CD8-positive, alpha-beta memory T cell (primary cell): ENCODE data around the gene CD300C. TPM values are rescaled to one million over a fixed set of nuclear protein-coding genes. Genes with fewer than 3 reads are reported as not detected.

Experiments used
- CTCF ChIA-PET: fragments of 350-600 bp; sonication (Branson Sonifier 250); formaldehyde crosslinking; loops from one replicate; lab custom pipeline; 2021; ENCODE audit warnings: antibody characterized with exemption; lab: Charles Lee
- POLR2A ChIA-PET: fragments of 350-600 bp; sonication (Branson Sonifier 250); formaldehyde crosslinking; loops from one replicate; lab custom pipeline; 2021; ENCODE audit warnings: antibody characterized with exemption; lab: Charles Lee
- DNase-seq, 5 donors: peaks; one replicate each; pipeline versions ENCODE4 v3.0.0 to v3.0.0-alpha.2; 2020 to 2022; ENCODE audit warnings: mixed read lengths in 1 of 5
- H3K27ac ChIP-seq: one replicate; pipeline ENCODE4 v1.7.0; 2013; ENCODE audit warnings: low read depth, mild to moderate bottlenecking, low read length, moderate library complexity
- H3K27me3 ChIP-seq: 2 replicates; pipeline ENCODE4 v1.7.0; 2013; ENCODE audit warnings: low read length, mild to moderate bottlenecking; ENCODE audit not compliant: insufficient read depth, poor library complexity, severe bottlenecking
- H3K36me3 ChIP-seq: 2 replicates; pipeline ENCODE4 v1.7.0; 2013; ENCODE audit warnings: mild to moderate bottlenecking, low read length, moderate library complexity; ENCODE audit not compliant: insufficient read depth
- H3K4me1 ChIP-seq: 2 replicates; pipeline ENCODE4 v1.7.0; 2013; ENCODE audit warnings: mild to moderate bottlenecking, low read length, moderate library complexity; ENCODE audit not compliant: insufficient read depth
- H3K4me3 ChIP-seq: 2 replicates; pipeline ENCODE4 v1.7.0; 2013; ENCODE audit warnings: mild to moderate bottlenecking, low read length
- H3K9me3 ChIP-seq: 2 replicates; pipeline ENCODE4 v1.7.0; 2013; ENCODE audit warnings: mild to moderate bottlenecking, low read length
- H3K27ac Mint-ChIP-seq, 8 donors: one replicate each; pipeline ENCODE4 v1.8.0; 2020 to 2021; ENCODE audit warnings: mixed read lengths in 8 of 8, mild to moderate bottlenecking in 6 of 8, inconsistent platforms in 3 of 8, moderate library complexity in 3 of 8
- H3K27me3 Mint-ChIP-seq, 2 donors: one replicate each; pipeline ENCODE4 v1.8.0; 2020 to 2021; ENCODE audit warnings: mixed read lengths in 2 of 2, mild to moderate bottlenecking in 1 of 2, moderate library complexity in 1 of 2
- H3K36me3 Mint-ChIP-seq, 3 donors: one replicate each; pipeline ENCODE4 v1.8.0; 2020 to 2021; ENCODE audit warnings: mixed read lengths in 3 of 3, inconsistent platforms in 1 of 3, mild to moderate bottlenecking in 1 of 3
- H3K4me1 Mint-ChIP-seq, 3 donors: one replicate each; pipeline ENCODE4 v1.8.0; 2020 to 2021; ENCODE audit warnings: mixed read lengths in 3 of 3, inconsistent platforms in 1 of 3, mild to moderate bottlenecking in 1 of 3
- H3K4me3 Mint-ChIP-seq, 7 donors: one replicate each; pipeline ENCODE4 v1.8.0; 2020 to 2021; ENCODE audit warnings: mixed read lengths in 7 of 7, mild to moderate bottlenecking in 6 of 7, moderate library complexity in 4 of 7, inconsistent platforms in 2 of 7
- H3K9me3 Mint-ChIP-seq, 5 donors: one replicate each; pipeline ENCODE4 v1.8.0; 2020 to 2022; ENCODE audit warnings: mixed read lengths in 5 of 5, mild to moderate bottlenecking in 3 of 5, moderate library complexity in 2 of 5, inconsistent platforms in 1 of 5
- polyA plus RNA-seq: library from polyadenylated mRNA; unstranded; fragments of 300-500 nt; fragmentation: Illumina TruSeq; gene quantifications from one replicate; pipeline ENCODE4 v1.2.3, GENCODE V29; 2021
- total RNA-seq, 2 experiments: library from RNA; stranded (reverse); gene quantifications; one replicate each; pipeline ENCODE4 v1.2.3, GENCODE V29; 2021

The CD300C gene
- under 1 TPM in 1 of 2 experiments, not detected in 1; 0.20 TPM for total RNA-seq
- not detected for polyA plus RNA-seq

- peaks cover 7 to 24% of the 10 kb centered on the region in 2 donors for H3K27me3 Mint-ChIP-seq
- H3K4me3 ChIP-seq = no peak within 1 kb of the TSS
- no peaks in the 10 kb centered on the region for H3K9me3 ChIP-seq
- no peaks in the 10 kb centered on the region for H3K9me3 Mint-ChIP-seq
- no peaks in the 10 kb centered on the region for H3K4me1 ChIP-seq
- H3K27me3 ChIP-seq = no peaks in the 10 kb centered on the region
- peak within 1 kb of the TSS in 1 of 7 donors; percentile 23 for H3K4me3 Mint-ChIP-seq
- H3K36me3 Mint-ChIP-seq = no peaks in the 10 kb centered on the region
- CTCF ChIA-PET = no interaction called here
- peak within 1 kb of the TSS in 1 of 8 donors; percentile 32 for H3K27ac Mint-ChIP-seq
- no peak for DNase-seq
- POLR2A ChIA-PET = no interaction called here
- H3K4me1 Mint-ChIP-seq = peaks cover 0 to 4% (median 0%) of the 10 kb centered on the region in 3 donors
- no peak within 1 kb of the TSS for H3K27ac ChIP-seq
- no peaks in the 10 kb centered on the region for H3K36me3 ChIP-seq
Measured at GRCh38 chr17:74545843-74546230, at the start of gene CD300C. TSS of gene CD300C (minus strand) at chr17:74546115. CDS start at chr17:74545782, 333 bp downstream.

- Histone ChIP-seq H3K27ac (no peak overlapping the region), H3K27me3 (peaks cover 5% of the 10 kb centered on the region), H3K4me1 (peaks cover 15% of the 10 kb centered on the region), H3K4me3 (no peak overlapping the region), H3K9me3 (no peaks in the 10 kb centered on the region), H3K36me3 (no peaks in the 10 kb centered on the region)
- Mint-ChIP-seq H3K27me3 (peaks cover 32 to 72% of the 10 kb centered on the region in 2 donors), H3K4me1 (peaks cover 0 to 8% (median 4%) of the 10 kb centered on the region in 3 donors), H3K9me3 (peaks cover 0 to 1% (median 0%) of the 10 kb centered on the region in 5 donors), H3K36me3 (no peaks in the 10 kb centered on the region), H3K4me3 (no peak overlapping the region), H3K27ac (no peak overlapping the region)
- ChIA-PET CTCF (no interaction called here), POLR2A (no interaction called here)
- no peak for DNase-seq
Measured at GRCh38 chr17:74595037-74595750, 49.3 kb upstream of the CD300C start.

DNA sequence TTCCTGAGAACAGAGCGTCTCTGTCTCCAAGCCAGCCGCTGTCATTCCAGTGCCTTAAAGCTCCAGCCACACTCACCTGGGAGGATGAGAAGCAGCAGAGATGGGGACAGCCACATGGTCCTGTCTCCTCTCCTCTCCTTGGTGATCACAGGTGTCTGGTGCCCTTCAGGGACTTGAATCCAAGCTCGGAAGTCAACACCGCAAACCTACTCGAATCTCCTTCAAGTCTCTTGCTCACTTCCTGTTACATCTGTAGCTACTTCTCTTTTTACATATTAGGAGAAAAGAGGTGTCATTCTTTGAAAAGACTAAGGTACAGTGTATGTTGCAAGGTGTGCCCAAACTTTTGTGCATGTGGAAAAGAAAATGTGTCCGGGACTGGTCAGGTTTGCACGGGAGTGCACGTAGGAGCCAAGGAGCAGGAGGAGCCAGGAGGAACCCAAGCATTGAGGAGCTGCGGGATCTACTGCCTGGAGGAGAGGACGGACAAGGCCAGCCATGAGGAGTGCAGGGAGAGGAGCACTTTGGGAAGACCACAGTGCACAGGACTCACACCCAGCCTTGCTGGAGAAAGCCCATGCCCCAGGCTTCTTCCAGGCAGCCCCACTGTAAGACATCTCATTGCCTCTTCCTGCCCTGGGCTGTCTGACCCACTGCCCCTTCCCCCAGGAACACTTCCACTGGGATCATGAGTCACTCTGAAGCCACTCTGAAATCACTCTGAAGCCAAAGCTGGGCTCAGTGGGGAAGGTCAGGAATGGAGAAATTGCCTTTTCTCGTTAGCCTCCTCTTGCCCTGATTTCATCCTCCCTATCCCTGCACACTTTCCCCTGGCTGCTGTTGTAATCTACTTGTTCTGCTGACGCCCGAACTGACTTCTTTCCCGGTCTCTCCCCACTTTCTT, 46.4 kb upstream of the CD300C start, which contains the start of gene CD300LD:
CD300LD (minus strand) TSS at position 197 of the 904 bp plus-strand sequence; CDS start at position 116, 81 bp downstream.
- Mint-ChIP-seq H3K36me3 (no peaks in the 10 kb centered on the region), H3K27ac (peak within 1 kb of the TSS in 1 of 8 donors; percentile 4), H3K27me3 (peaks cover 21 to 71% of the 10 kb centered on the region in 2 donors), H3K4me3 (no peak within 1 kb of the TSS), H3K4me1 (peaks cover 0 to 4% (median 4%) of the 10 kb centered on the region in 3 donors), H3K9me3 (peaks cover 0 to 1% (median 0%) of the 10 kb centered on the region in 5 donors)
- no peaks in the 10 kb centered on the region for H3K36me3 ChIP-seq
- H3K9me3 ChIP-seq = no peaks in the 10 kb centered on the region
- DNase-seq = no peak
- ChIA-PET POLR2A (no interaction called here), CTCF (no interaction called here)
- H3K4me3 ChIP-seq = no peak within 1 kb of the TSS
- peaks cover 6% of the 10 kb centered on the region for H3K4me1 ChIP-seq
- H3K27ac ChIP-seq = no peak within 1 kb of the TSS
- H3K27me3 ChIP-seq = no peaks in the 10 kb centered on the region

GRCh38 chr17:74591503-74591902, 45.6 kb upstream of the CD300C start:
- H3K4me1 Mint-ChIP-seq = peaks cover 0 to 4% (median 4%) of the 10 kb centered on the region in 3 donors
- H3K36me3 Mint-ChIP-seq = no peaks in the 10 kb centered on the region
- peaks cover 0 to 1% (median 0%) of the 10 kb centered on the region in 5 donors for H3K9me3 Mint-ChIP-seq
- Histone ChIP-seq H3K4me3 (no peak overlapping the region), H3K4me1 (peaks cover 6% of the 10 kb centered on the region), H3K9me3 (no peaks in the 10 kb centered on the region), H3K36me3 (no peaks in the 10 kb centered on the region), H3K27ac (no peak overlapping the region), H3K27me3 (no peaks in the 10 kb centered on the region)
- DNase-seq = no peak
- peaks cover 17 to 67% of the 10 kb centered on the region in 2 donors for H3K27me3 Mint-ChIP-seq
- no peak overlapping the region for H3K4me3 Mint-ChIP-seq
- H3K27ac Mint-ChIP-seq = no peak overlapping the region
- ChIA-PET POLR2A (interaction anchor here (0.6 kb wide), 1 partner anchor 8 kb away, joined by 4 read pairs; no protein-coding TSS in a partner anchor), CTCF (no interaction called here)

DNA sequence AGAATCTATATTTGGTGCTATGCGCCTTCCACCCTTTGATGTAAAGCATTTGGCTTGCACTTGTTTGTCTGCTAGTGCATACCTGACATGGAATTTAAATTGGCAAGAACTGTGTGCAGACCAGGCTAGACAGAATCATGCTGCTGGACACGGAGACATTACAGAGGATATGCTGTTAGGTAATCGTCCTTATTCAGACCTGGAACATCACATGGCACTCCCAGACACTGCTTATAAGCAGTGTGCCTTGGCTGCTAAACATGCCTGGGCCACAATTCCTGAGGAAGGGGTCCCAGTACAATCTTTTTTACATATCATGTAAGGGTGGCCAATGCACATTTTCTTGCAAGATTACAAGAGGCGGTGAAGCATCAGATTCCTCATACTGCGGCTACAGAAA, 39.8 kb upstream of the CD300C start:
- DNase-seq = no peak
- no peaks in the 10 kb centered on the region for H3K4me1 ChIP-seq
- no peaks in the 10 kb centered on the region for H3K27me3 ChIP-seq
- no peaks in the 10 kb centered on the region for H3K36me3 ChIP-seq
- no peaks in the 10 kb centered on the region for H3K9me3 ChIP-seq
- H3K36me3 Mint-ChIP-seq = no peaks in the 10 kb centered on the region
- no peak overlapping the region for H3K4me3 ChIP-seq
- H3K4me1 Mint-ChIP-seq = no peaks in the 10 kb centered on the region
- CTCF ChIA-PET = no interaction called here
- no peaks in the 10 kb centered on the region for H3K9me3 Mint-ChIP-seq
- H3K4me3 Mint-ChIP-seq = no peak overlapping the region
- no peak overlapping the region for H3K27ac ChIP-seq
- H3K27me3 Mint-ChIP-seq = peaks cover 5 to 47% of the 10 kb centered on the region in 2 donors
- POLR2A ChIA-PET = no interaction called here
- H3K27ac Mint-ChIP-seq = no peak overlapping the region

DNA sequence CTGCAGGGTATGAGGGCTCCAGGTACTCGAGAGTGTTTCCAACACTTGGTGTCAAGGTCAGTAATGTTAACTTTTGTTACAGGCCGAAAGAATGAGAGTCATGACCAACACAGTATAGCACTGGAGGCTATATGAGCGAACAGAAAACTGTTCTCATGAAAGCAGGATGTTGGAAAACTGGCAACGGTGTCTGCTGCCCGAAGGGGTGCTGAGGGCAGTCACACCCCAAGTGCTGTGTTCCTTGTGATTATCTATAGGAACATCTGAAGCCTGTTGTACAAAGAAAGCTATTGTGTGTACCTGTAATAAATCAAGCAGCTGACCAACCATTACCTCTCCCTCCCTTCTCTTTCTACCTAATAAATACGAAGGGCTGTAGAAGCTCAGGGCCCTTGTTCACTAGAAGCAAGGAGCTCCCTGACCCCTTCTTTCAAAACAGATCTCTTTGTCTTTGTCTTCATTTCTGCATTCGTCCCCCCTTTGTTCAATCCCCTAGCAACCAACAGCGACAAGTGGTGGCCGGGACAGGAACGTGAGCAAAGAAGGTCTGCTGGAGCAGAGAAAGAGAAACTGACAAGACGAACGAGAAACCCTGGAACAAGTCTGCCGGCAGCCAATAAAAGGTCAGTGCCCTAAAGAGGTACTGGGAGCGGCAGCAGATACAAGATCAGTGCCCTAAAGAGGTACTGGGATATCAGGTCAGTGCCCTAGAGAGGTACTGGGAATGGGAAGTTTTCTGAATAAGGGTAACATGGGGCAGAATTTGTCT, 38.6 kb upstream of the CD300C start:
- Mint-ChIP-seq H3K36me3 (no peaks in the 10 kb centered on the region), H3K4me3 (no peak overlapping the region), H3K27ac (no peak overlapping the region), H3K4me1 (peaks cover 7 to 9% (median 9%) of the 10 kb centered on the region in 3 donors), H3K27me3 (peaks cover 7 to 34% of the 10 kb centered on the region in 2 donors), H3K9me3 (no peaks in the 10 kb centered on the region)
- Histone ChIP-seq H3K36me3 (no peaks in the 10 kb centered on the region), H3K4me1 (peaks cover 7% of the 10 kb centered on the region), H3K27ac (no peak overlapping the region), H3K4me3 (no peak overlapping the region), H3K9me3 (no peaks in the 10 kb centered on the region), H3K27me3 (no peaks in the 10 kb centered on the region)
- POLR2A ChIA-PET = no interaction called here
- no peak for DNase-seq
- CTCF ChIA-PET = no interaction called here

GRCh38 chr17:74582633-74583032, 36.7 kb upstream of the CD300C start:
- ChIA-PET CTCF (no interaction called here), POLR2A (no interaction called here)
- no peak for DNase-seq
- H3K36me3 ChIP-seq = no peaks in the 10 kb centered on the region
- no peak overlapping the region for H3K27ac ChIP-seq
- H3K4me3 ChIP-seq = no peak overlapping the region
- Mint-ChIP-seq H3K27ac (no peak overlapping the region), H3K27me3 (peaks cover 7 to 25% of the 10 kb centered on the region in 2 donors), H3K9me3 (no peaks in the 10 kb centered on the region), H3K4me3 (no peak overlapping the region), H3K4me1 (peaks cover 9 to 14% (median 13%) of the 10 kb centered on the region in 3 donors), H3K36me3 (no peaks in the 10 kb centered on the region)
- H3K4me1 ChIP-seq = peaks cover 7% of the 10 kb centered on the region
- no peaks in the 10 kb centered on the region for H3K27me3 ChIP-seq
- H3K9me3 ChIP-seq = no peaks in the 10 kb centered on the region
